ENCODE results near the gene CLEC20A. TPM values are rescaled to one million over a fixed set of nuclear protein-coding genes. Genes with fewer than 3 reads are reported as not detected.

The CLEC20A gene
- polyA plus RNA-seq, 1 donor (not counting 4 experiments of a cell fraction or from before 2014, with no cell fraction given) = not detected

GRCh38 chr1:178512566-178513277 lies 16.0 kb upstream of the CLEC20A start, which contains the start of gene TEX35:
Gene TEX35 (plus strand): TSS chr1:178513109. CDS start chr1:178513189, 80 bp downstream.
- Histone ChIP-seq H3K9ac (ENCODE audit: control insufficient read depth, extremely low read depth, insufficient read depth, low read length) (no peak within 1 kb of the TSS), H3K4me3 (ENCODE audit: control insufficient read depth in 2 of 3, extremely low read depth in 1 of 3, insufficient read depth in 2 of 3, low read depth in 1 of 3, low read length in 3 of 3) (no peak within 1 kb of the TSS), H2AFZ (ENCODE audit: control insufficient read depth, low read length) (peak within 1 kb of the TSS; percentile 30), H3K27ac (ENCODE audit: control insufficient read depth, insufficient read depth, low read length) (no peak within 1 kb of the TSS), H3K4me1 (ENCODE audit: control insufficient read depth, extremely low read depth, insufficient read depth, low read length) (peaks cover 7% of the 10 kb centered on the region), H3K36me3 (ENCODE audit: control insufficient read depth in 2 of 2, extremely low read depth in 1 of 2, insufficient read depth in 2 of 2, low read length in 2 of 2) (no peaks in the 10 kb centered on the region), H3K79me2 (ENCODE audit: control insufficient read depth, insufficient read depth, low read length) (no peaks in the 10 kb centered on the region), H3K4me2 (ENCODE audit: control insufficient read depth, extremely low read depth, insufficient read depth, low read depth, low read length) (no peak within 1 kb of the TSS), H3K27me3 (ENCODE audit: control insufficient read depth, extremely low read depth, insufficient read depth, low read length) (no peaks in the 10 kb centered on the region), H4K20me1 (ENCODE audit: control insufficient read depth, extremely low read depth, insufficient read depth, low read length) (no peaks in the 10 kb centered on the region), H3K9me3 (ENCODE audit: control insufficient read depth, low read depth, low read length) (no peaks in the 10 kb centered on the region), H3K9me1 (ENCODE audit: control insufficient read depth, extremely low read depth, insufficient read depth, low read length) (no peaks in the 10 kb centered on the region)
- FAIRE-seq (no peak), DNase-seq (ENCODE audit: low read depth, low spot score) (no peak)
- TF ChIP-seq EZH2 (IDR thresholded peaks at IDR 0.05; ENCODE audit: low read length) (no peak), CTCF (optimal IDR thresholded peaks at IDR 0.05 in 1 of 3, IDR thresholded peaks at IDR 0.05 in 1 of 3, conservative IDR thresholded peaks at IDR 0.05 in 1 of 3; ENCODE audit: extremely low read depth in 1 of 3, insufficient read depth in 2 of 3, low read length in 3 of 3) (no peak)
- dilution Hi-C loops (cut with MboI; ENCODE audit: extremely low pct_ligation_motif_present, low sequenced_read_pairs) = no loop called here

- no peak for FAIRE-seq
- Histone ChIP-seq H3K27me3 (ENCODE audit: control insufficient read depth, extremely low read depth, insufficient read depth, low read length) (no peaks in the 10 kb centered on the region), H2AFZ (ENCODE audit: control insufficient read depth, low read length) (no peak overlapping the region), H3K27ac (ENCODE audit: control insufficient read depth, insufficient read depth, low read length) (no peak overlapping the region), H3K9me3 (ENCODE audit: control insufficient read depth, low read depth, low read length) (no peaks in the 10 kb centered on the region), H3K4me3 (ENCODE audit: control insufficient read depth in 2 of 3, extremely low read depth in 1 of 3, insufficient read depth in 2 of 3, low read depth in 1 of 3, low read length in 3 of 3) (no peak overlapping the region), H3K36me3 (ENCODE audit: control insufficient read depth in 2 of 2, extremely low read depth in 1 of 2, insufficient read depth in 2 of 2, low read length in 2 of 2) (no peaks in the 10 kb centered on the region), H3K9me1 (ENCODE audit: control insufficient read depth, extremely low read depth, insufficient read depth, low read length) (peaks cover 3% of the 10 kb centered on the region), H3K4me2 (ENCODE audit: control insufficient read depth, extremely low read depth, insufficient read depth, low read depth, low read length) (no peak overlapping the region), H3K9ac (ENCODE audit: control insufficient read depth, extremely low read depth, insufficient read depth, low read length) (no peak overlapping the region), H3K79me2 (ENCODE audit: control insufficient read depth, insufficient read depth, low read length) (no peaks in the 10 kb centered on the region), H3K4me1 (ENCODE audit: control insufficient read depth, extremely low read depth, insufficient read depth, low read length) (peaks cover 19% of the 10 kb centered on the region), H4K20me1 (ENCODE audit: control insufficient read depth, extremely low read depth, insufficient read depth, low read length) (no peaks in the 10 kb centered on the region)
- DNase-seq (ENCODE audit: low read depth, low spot score) = no peak
- dilution Hi-C loops (cut with MboI; ENCODE audit: extremely low pct_ligation_motif_present, low sequenced_read_pairs) = no loop called here
- TF ChIP-seq CTCF (optimal IDR thresholded peaks at IDR 0.05 in 1 of 3, IDR thresholded peaks at IDR 0.05 in 1 of 3, conservative IDR thresholded peaks at IDR 0.05 in 1 of 3; ENCODE audit: extremely low read depth in 1 of 3, insufficient read depth in 2 of 3, low read length in 3 of 3) (no peak), EZH2 (IDR thresholded peaks at IDR 0.05; ENCODE audit: low read length) (no peak)
These were observed 13.4 kb upstream of the CLEC20A start for GRCh38 chr1:178510155-178510554.

Data from keratinocyte (primary cell).